H9 (cell line): ENCODE data around the gene FOXC2. TPM values are rescaled to one million over a fixed set of nuclear protein-coding genes. Genes with fewer than 3 reads are reported as not detected.

Experiments
- DNase-seq: peaks from one replicate; pipeline ENCODE4 v3.0.0-alpha.2; 2017
- H2AFZ ChIP-seq: one replicate; pipeline ENCODE4 v1.6.1; 2013; ENCODE audit warnings: mild to moderate bottlenecking, low read length, control low read depth, moderate library complexity
- H2AK5ac ChIP-seq: 2 replicates; pipeline ENCODE4 v1.6.1; 2013; ENCODE audit warnings: low read length, control low read depth, mixed read lengths; ENCODE audit not compliant: insufficient read length
- H2BK120ac ChIP-seq: one replicate; pipeline ENCODE4 v1.6.1; 2013; ENCODE audit warnings: low read depth, mild to moderate bottlenecking, low read length, control low read depth, inconsistent platforms; ENCODE audit not compliant: poor library complexity, severe bottlenecking
- H2BK12ac ChIP-seq: 2 replicates; pipeline ENCODE4 v1.6.1; 2013; ENCODE audit warnings: low read length, control low read depth, mixed read lengths, low read depth; ENCODE audit not compliant: insufficient read length
- H2BK15ac ChIP-seq: 2 replicates; pipeline ENCODE4 v1.6.1; 2013; ENCODE audit warnings: low read depth, low read length, control low read depth
- H2BK20ac ChIP-seq: one replicate; pipeline ENCODE4 v1.6.1; 2013; ENCODE audit warnings: low read depth, mild to moderate bottlenecking, low read length, control low read depth, inconsistent platforms; ENCODE audit not compliant: poor library complexity, severe bottlenecking
- H2BK5ac ChIP-seq: 2 replicates; pipeline ENCODE4 v1.6.1; 2013; ENCODE audit warnings: low read length, control low read depth, mixed read lengths; ENCODE audit not compliant: insufficient read length
- H3K14ac ChIP-seq: 2 replicates; pipeline ENCODE4 v1.6.1; 2013; ENCODE audit warnings: low read length, control low read depth; ENCODE audit not compliant: insufficient read depth
- H3K18ac ChIP-seq: 2 replicates; pipeline ENCODE4 v1.6.1; 2013; ENCODE audit warnings: low read depth, mild to moderate bottlenecking, mixed read lengths, low read length, control low read depth; ENCODE audit not compliant: insufficient read length
- H3K23ac ChIP-seq: 2 replicates; pipeline ENCODE4 v1.6.1; 2013; ENCODE audit warnings: low read length, control low read depth, mixed read lengths, low read depth; ENCODE audit not compliant: insufficient read length
- H3K23me2 ChIP-seq: 2 replicates; pipeline ENCODE4 v1.6.1; 2013; ENCODE audit warnings: low read depth, mild to moderate bottlenecking, mixed read lengths, low read length, control low read depth; ENCODE audit not compliant: insufficient read length, poor library complexity, severe bottlenecking
- H3K27ac ChIP-seq: 2 replicates; pipeline ENCODE4 v1.5.1; 2013; ENCODE audit warnings: low read length, control low read depth, mixed read lengths, low read depth; ENCODE audit not compliant: insufficient read length
- H3K27me3 ChIP-seq: 2 replicates; pipeline ENCODE4 v1.6.1; 2013; ENCODE audit warnings: low read length, control low read depth, inconsistent platforms; ENCODE audit not compliant: insufficient read depth
- H3K4ac ChIP-seq: 2 replicates; pipeline ENCODE4 v1.6.1; 2013; ENCODE audit warnings: low read depth, mild to moderate bottlenecking, control low read depth, inconsistent platforms, low read length, moderate library complexity
- H3K4me1 ChIP-seq: 2 replicates; pipeline ENCODE4 v1.6.1; 2013; ENCODE audit warnings: low read length, control low read depth, inconsistent platforms; ENCODE audit not compliant: insufficient read depth
- H3K4me2 ChIP-seq: 2 replicates; pipeline ENCODE4 v1.6.1; 2013; ENCODE audit warnings: low read length, control low read depth, mixed read lengths; ENCODE audit not compliant: insufficient read length, insufficient read depth
- H3K56ac ChIP-seq: 2 replicates; pipeline ENCODE4 v1.6.1; 2013; ENCODE audit warnings: low read depth, mild to moderate bottlenecking, mixed read lengths, low read length, control low read depth; ENCODE audit not compliant: insufficient read length
- H3K79me1 ChIP-seq: 2 replicates; pipeline ENCODE4 v1.6.1; 2013; ENCODE audit warnings: low read depth, mild to moderate bottlenecking, moderate library complexity, low read length, control low read depth, inconsistent platforms; ENCODE audit not compliant: insufficient read depth, poor library complexity, severe bottlenecking
- H3K79me2 ChIP-seq: 2 replicates; pipeline ENCODE4 v1.6.1; 2013; ENCODE audit warnings: low read length, control low read depth, inconsistent platforms; ENCODE audit not compliant: insufficient read depth
- H3K9ac ChIP-seq: 2 replicates; pipeline ENCODE4 v1.6.1; 2013; ENCODE audit warnings: low read length, control low read depth, mixed read lengths; ENCODE audit not compliant: insufficient read length; ENCODE audit errors: extremely low read depth
- H3K9me3 ChIP-seq: one replicate; pipeline ENCODE4 v1.6.1; 2013; ENCODE audit warnings: low read depth, low read length, inconsistent platforms; ENCODE audit not compliant: control insufficient read depth
- H3T11ph ChIP-seq: one replicate; pipeline ENCODE4 v1.6.1; 2013; ENCODE audit warnings: mild to moderate bottlenecking, low read length, control low read depth, inconsistent platforms
- H4K20me1 ChIP-seq: one replicate; pipeline ENCODE4 v1.6.1; 2013; ENCODE audit not compliant: control insufficient read depth, insufficient read length, insufficient read depth
- H4K5ac ChIP-seq: 2 replicates; pipeline ENCODE4 v1.6.1; 2013; ENCODE audit warnings: low read depth, mild to moderate bottlenecking, mixed read lengths, low read length, control low read depth; ENCODE audit not compliant: insufficient read length
- H4K8ac ChIP-seq: replicated peaks from 2 replicates; pipeline ENCODE4 v1.6.1; 2013; ENCODE audit warnings: low read length, control low read depth, mixed read lengths, low read depth; ENCODE audit not compliant: insufficient read length
- H4K91ac ChIP-seq: 2 replicates; pipeline ENCODE4 v1.6.1; 2013; ENCODE audit warnings: low read depth, mild to moderate bottlenecking, moderate library complexity, mixed read lengths, low read length, control low read depth; ENCODE audit not compliant: insufficient read length
- H3K27ac Mint-ChIP-seq, 3 experiments: 2 replicates in 2 of 3; 3 replicates in 1 of 3; pipeline ENCODE4 v1.8.0; 2020 to 2021; ENCODE audit warnings: mixed read lengths in 3 of 3, mild to moderate bottlenecking in 1 of 3, moderate library complexity in 1 of 3
- H3K27me3 Mint-ChIP-seq: 2 replicates; pipeline ENCODE4 v1.8.0; 2021; ENCODE audit warnings: low read depth, mild to moderate bottlenecking, moderate library complexity, mixed read lengths
- H3K36me3 Mint-ChIP-seq, 3 experiments: 2 replicates in 2 of 3; 3 replicates in 1 of 3; pipeline ENCODE4 v1.8.0; 2020 to 2021; ENCODE audit warnings: low read depth in 3 of 3, mixed read lengths in 3 of 3; ENCODE audit not compliant: insufficient read depth in 1 of 3
- H3K4me1 Mint-ChIP-seq, 2 experiments: 2 replicates each; pipeline ENCODE4 v1.8.0; 2020; ENCODE audit warnings: mixed read lengths in 2 of 2
- H3K4me3 Mint-ChIP-seq, 2 experiments: 2 replicates in 1 of 2; 3 replicates in 1 of 2; pipeline ENCODE4 v1.8.0; 2020 to 2021; ENCODE audit warnings: mild to moderate bottlenecking in 2 of 2, mixed read lengths in 2 of 2, moderate library complexity in 1 of 2
- H3K9me3 Mint-ChIP-seq, 2 experiments: 2 replicates in 1 of 2; 3 replicates in 1 of 2; pipeline ENCODE4 v1.8.0; 2020; ENCODE audit warnings: mild to moderate bottlenecking in 2 of 2, mixed read lengths in 2 of 2, moderate library complexity in 1 of 2
- WGBS: extraction: QIAGEN DNeasy Blood & Tissue Kit; methylation state at CpG from one replicate; pipeline ENCODE4 v1.1.7; 2013; ENCODE audit warnings: missing lambda C conversion rate, low lambda C conversion rate, mixed read lengths; ENCODE audit not compliant: insufficient read length; ENCODE audit errors: extremely low coverage; 5-methylcytosine and 5-hydroxymethylcytosine counted together
- total RNA-seq: library from RNA; stranded (reverse); gene quantifications from 2 replicates; pipeline ENCODE4 v1.2.1, GENCODE V29; 2021
- TF ChIP-seq, protein P1 (sequence below): fragments of 200-600 bp; sonication (generic); conservative IDR thresholded peaks from 3 replicates; pipeline ENCODE4 v1.8.0; 2021; ENCODE audit warnings: antibody characterized with exemption, mild to moderate bottlenecking

Gene FOXC2
- total RNA-seq, 1 experiment from 2014 or later, result not detected

DNA sequence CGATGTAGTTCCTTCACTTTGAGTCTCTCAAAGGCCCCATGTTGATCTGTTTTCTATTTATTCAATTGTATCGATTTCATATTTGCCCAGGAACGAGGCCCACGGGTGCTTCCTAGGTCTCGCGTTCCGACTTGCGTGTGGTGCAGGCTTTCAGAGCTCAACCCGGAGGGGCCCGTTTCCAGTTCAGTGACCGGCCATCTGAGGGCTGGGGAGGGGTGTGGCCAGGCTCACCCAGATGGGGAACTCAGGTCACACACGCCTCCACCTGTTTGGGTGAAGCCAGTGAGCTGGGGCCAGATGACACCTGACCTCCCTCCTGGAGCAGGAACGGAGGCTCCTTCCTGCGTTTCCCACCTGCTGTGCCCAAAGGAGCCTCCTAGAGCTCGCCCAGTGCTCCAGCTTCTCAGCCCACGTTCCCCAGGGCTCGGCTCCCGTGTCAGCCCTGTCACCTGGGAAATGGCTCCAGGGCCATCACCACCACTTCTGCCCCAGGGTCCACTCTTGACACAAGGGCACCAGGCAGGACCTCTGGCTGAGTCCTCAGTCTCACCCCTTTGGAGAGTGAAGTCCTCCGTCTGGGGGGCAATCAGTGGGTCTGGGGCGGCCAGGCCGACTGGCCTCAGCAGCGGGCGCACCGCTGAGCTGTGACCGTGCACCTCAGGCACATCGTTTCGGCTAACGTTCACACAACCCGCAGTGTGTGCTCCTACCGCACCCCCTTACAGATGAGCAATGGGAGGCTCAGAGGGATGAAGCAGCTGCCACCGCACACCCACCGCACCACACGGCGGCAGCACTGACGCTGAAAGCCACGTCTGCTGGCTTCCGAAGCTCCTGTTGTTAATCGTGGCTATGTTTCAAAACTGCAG lies 38.3 kb upstream of the FOXC2 start:
- Mint-ChIP-seq H3K27me3 (peaks cover 21% of the 10 kb centered on the region), H3K27ac (no peak overlapping the region), H3K4me1 (peaks cover 2 to 12% of the 10 kb centered on the region in 2 experiments; a peak in 3 of 4 replicates), H3K9me3 (peaks cover 0 to 5% of the 10 kb centered on the region in 2 experiments; a peak in 2 of 5 replicates), H3K4me3 (no peak overlapping the region), H3K36me3 (peaks cover 0 to 5% (median 0%) of the 10 kb centered on the region in 3 experiments; a peak in 1 of 7 replicates)
- Histone ChIP-seq H2BK5ac (no peak overlapping the region), H3K4me2 (no peak overlapping the region), H2AK5ac (no peak overlapping the region), H4K91ac (no peak overlapping the region), H4K8ac (no peak overlapping the region), H3K18ac (no peak overlapping the region), H3K23me2 (no peaks in the 10 kb centered on the region), H3K27ac (no peak overlapping the region), H2BK120ac (no peak overlapping the region), H3K9me3 (no peaks in the 10 kb centered on the region), H3K9ac (no peak overlapping the region), H4K5ac (no peak overlapping the region), H3K79me1 (no peaks in the 10 kb centered on the region), H3K23ac (no peak overlapping the region), H2BK20ac (no peak overlapping the region), H3K27me3 (no peaks in the 10 kb centered on the region), H3K56ac (no peak overlapping the region), H2AFZ (no peak overlapping the region), H2BK12ac (no peak overlapping the region), H2BK15ac (no peak overlapping the region), H3K14ac (no peak overlapping the region), H4K20me1 (no peaks in the 10 kb centered on the region), H3T11ph (no peak overlapping the region), H3K79me2 (no peaks in the 10 kb centered on the region), H3K4me1 (no peaks in the 10 kb centered on the region), H3K4ac (no peak overlapping the region)
- TF ChIP-seq, protein P1, sequence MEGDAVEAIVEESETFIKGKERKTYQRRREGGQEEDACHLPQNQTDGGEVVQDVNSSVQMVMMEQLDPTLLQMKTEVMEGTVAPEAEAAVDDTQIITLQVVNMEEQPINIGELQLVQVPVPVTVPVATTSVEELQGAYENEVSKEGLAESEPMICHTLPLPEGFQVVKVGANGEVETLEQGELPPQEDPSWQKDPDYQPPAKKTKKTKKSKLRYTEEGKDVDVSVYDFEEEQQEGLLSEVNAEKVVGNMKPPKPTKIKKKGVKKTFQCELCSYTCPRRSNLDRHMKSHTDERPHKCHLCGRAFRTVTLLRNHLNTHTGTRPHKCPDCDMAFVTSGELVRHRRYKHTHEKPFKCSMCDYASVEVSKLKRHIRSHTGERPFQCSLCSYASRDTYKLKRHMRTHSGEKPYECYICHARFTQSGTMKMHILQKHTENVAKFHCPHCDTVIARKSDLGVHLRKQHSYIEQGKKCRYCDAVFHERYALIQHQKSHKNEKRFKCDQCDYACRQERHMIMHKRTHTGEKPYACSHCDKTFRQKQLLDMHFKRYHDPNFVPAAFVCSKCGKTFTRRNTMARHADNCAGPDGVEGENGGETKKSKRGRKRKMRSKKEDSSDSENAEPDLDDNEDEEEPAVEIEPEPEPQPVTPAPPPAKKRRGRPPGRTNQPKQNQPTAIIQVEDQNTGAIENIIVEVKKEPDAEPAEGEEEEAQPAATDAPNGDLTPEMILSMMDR, result peak; percentile 46; the same call in 2 of the 3 replicates
- no CpG with 5 or more reads among the region's 38 CpGs for whole genome bisulfite sequencing
- DNase-seq, result no peak
